Hematopoietic multipotent progenitor cell treated with erythropoietin and hydrocortisone succinate and interleukin-3 and kit ligand, for 6 days (in vitro differentiated cells): ENCODE results near the gene MAPT.
"Not testable (repeated sequence)": the region's sequence is repeated elsewhere in the genome, so short reads cannot be mapped to it uniquely, and the experiment has no call there.

Experiments
- DNase-seq: peaks from one replicate; pipeline ENCODE4 v3.0.0-alpha.2; 2015

The MAPT gene

DNA sequence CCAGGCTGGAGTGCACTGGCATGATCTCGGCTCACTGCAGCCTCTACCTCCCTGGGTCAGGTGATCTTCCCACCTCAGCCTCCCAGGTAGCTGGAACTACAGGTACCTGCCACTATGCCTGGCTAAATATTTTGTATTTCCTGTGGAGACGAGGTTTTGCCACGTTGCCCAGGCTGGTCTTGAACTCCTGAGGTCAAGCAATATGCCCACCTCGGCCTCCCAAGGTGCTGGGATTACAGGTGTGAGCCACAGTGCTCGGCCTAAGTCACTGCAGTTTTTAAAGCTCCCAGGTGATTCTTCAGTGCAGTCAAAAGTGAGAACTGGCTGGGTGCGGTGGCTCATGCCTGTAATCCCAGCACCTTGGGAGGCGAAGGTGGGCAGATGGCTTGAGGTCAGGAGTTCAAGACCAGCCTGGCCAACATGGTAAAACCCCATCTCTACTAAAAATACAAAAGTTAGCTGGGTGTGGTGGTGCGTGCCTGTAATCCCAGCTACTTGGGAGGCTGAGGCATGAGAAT lies 125.1 kb downstream of the MAPT start:
- not testable (repeated sequence) for DNase-seq

GRCh38 chr17:46020023-46020761 lies 125.8 kb downstream of the MAPT start:
- DNase-seq, result no peak

GRCh38 chr17:46020998-46021397 lies 126.6 kb downstream of the MAPT start:
- no peak for DNase-seq

DNA sequence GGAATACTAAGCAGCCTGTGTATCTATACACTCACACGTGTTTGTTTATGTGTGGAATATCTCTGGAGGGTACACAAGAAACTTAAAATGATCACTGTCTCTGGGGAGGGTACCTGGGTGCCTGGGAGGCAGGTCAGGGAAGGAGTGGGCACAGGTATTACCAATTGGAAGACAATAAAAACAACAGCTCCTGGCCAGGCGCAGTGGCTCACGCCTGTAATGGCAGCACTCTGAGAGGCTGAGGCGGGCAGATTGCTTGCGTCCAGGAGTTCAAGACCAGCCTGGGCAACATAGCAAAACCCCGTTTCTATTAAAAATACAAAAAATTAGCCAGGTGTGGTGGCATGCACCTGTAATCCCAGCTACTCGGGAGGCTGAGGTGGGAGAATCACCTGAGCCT lies 129.0 kb downstream of the MAPT start:
- not testable (repeated sequence) for DNase-seq

DNA sequence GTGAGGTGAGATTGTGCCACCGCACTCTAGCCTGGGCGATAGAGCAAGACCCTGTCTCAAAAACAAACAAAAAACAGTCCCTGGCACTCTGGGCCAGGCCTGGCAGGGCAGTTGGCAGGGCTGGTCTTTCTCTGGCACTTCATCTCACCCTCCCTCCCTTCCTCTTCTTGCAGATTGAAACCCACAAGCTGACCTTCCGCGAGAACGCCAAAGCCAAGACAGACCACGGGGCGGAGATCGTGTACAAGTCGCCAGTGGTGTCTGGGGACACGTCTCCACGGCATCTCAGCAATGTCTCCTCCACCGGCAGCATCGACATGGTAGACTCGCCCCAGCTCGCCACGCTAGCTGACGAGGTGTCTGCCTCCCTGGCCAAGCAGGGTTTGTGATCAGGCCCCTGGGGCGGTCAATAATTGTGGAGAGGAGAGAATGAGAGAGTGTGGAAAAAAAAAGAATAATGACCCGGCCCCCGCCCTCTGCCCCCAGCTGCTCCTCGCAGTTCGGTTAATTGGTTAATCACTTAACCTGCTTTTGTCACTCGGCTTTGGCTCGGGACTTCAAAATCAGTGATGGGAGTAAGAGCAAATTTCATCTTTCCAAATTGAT lies 129.5 kb downstream of the MAPT start:
- no peak for DNase-seq

- no peak for DNase-seq
These were observed 130.2 kb downstream of the MAPT start for GRCh38 chr17:46024590-46024989.

DNA sequence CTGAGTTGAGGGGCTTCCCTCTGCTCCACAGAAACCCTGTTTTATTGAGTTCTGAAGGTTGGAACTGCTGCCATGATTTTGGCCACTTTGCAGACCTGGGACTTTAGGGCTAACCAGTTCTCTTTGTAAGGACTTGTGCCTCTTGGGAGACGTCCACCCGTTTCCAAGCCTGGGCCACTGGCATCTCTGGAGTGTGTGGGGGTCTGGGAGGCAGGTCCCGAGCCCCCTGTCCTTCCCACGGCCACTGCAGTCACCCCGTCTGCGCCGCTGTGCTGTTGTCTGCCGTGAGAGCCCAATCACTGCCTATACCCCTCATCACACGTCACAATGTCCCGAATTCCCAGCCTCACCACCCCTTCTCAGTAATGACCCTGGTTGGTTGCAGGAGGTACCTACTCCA lies 130.7 kb downstream of the MAPT start:
- DNase-seq, result no peak

DNA sequence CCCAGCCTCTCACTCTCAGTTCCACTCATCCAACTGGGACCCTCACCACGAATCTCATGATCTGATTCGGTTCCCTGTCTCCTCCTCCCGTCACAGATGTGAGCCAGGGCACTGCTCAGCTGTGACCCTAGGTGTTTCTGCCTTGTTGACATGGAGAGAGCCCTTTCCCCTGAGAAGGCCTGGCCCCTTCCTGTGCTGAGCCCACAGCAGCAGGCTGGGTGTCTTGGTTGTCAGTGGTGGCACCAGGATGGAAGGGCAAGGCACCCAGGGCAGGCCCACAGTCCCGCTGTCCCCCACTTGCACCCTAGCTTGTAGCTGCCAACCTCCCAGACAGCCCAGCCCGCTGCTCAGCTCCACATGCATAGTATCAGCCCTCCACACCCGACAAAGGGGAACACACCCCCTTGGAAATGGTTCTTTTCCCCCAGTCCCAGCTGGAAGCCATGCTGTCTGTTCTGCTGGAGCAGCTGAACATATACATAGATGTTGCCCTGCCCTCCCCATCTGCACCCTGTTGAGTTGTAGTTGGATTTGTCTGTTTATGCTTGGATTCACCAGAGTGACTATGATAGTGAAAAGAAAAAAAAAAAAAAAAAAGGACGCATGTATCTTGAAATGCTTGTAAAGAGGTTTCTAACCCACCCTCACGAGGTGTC lies 131.3 kb downstream of the MAPT start:
- DNase-seq, result no peak

GRCh38 chr17:46026166-46027047 lies 132.1 kb downstream of the MAPT start:
- no peak for DNase-seq

- DNase-seq, result no peak
These were observed 133.0 kb downstream of the MAPT start for GRCh38 chr17:46027048-46027975.

- no peak for DNase-seq
These were observed 133.6 kb downstream of the MAPT start for GRCh38 chr17:46027976-46028325.

DNA sequence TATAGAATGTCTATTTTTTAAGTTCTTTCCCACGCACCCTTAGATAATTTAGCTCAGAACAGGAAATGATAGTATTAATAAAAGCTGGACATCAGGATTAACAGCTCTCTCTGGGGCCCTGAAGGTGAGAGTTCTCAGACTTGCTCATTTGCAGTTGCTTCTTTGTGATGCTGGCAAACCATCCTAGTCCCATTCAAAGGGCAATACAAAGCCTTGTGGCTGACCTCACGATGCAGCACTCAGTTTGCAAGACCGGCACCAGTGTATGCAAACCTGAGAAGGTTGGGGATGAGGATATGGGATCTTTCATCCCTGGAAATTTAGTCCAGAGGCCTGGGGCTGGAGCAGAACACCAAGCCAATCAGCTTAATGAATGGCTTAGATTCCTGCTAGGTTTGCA lies 134.0 kb downstream of the MAPT start:
- no peak for DNase-seq

DNA sequence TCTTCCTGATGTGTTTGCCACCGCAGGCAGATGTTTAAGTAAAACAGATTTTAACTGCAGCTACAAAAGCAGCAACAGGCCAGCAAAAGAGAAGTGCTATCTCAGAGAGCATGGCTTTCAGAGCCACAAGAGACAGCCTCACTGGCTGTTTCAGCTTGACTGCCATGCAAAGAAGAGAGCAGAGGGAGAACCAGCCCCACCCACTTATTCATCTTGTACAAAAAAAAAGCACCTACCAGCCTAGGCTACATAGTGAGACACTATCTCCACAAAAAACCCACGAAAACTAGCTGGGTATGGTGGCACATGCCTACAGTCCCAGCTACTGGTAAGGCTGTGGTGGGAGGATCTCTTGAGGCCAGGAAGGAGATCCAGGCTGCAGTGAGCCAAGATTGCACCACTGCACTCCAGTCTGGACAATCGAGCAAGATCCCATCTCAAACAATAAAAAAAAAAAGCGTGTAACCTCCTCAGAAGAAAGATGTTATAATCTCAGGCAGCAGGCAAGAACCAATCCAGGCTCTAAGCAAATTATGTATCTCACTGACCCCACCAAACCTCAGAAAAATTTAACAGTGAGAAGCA lies 134.7 kb downstream of the MAPT start:
- peak; percentile 41 for DNase-seq

DNA sequence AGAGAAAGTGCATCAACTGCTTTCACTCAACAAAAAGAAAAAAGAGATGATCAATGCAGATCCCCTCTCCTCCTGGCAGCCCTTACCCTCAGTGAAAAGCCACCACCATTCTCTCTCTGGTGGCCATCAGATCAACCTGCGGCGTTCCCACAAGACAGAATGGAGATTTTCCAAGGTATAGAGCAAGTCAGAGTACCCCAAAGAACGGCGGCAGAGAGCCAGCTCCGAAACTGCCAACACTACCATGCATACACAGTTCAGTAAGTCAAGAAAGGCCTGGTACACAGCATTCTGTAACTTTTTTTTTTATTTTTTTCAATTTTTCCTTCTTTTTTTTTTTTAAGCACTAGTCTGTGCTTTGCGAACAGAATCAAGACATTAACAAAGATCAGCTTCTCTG lies 135.3 kb downstream of the MAPT start:
- no peak for DNase-seq

- no peak for DNase-seq
These were observed 136.4 kb downstream of the MAPT start for GRCh38 chr17:46030752-46031151.

GRCh38 chr17:46031440-46031839 lies 137.1 kb downstream of the MAPT start:
- DNase-seq, result no peak

- DNase-seq, result no peak
These were observed 137.6 kb downstream of the MAPT start for GRCh38 chr17:46031920-46032319.

- DNase-seq, result no peak
These were observed 138.6 kb downstream of the MAPT start for GRCh38 chr17:46032909-46033308.

GRCh38 chr17:46033392-46033791 lies 139.0 kb downstream of the MAPT start:
- no peak for DNase-seq

- no peak for DNase-seq
These were observed 140.9 kb downstream of the MAPT start for GRCh38 chr17:46035112-46035818.

DNA sequence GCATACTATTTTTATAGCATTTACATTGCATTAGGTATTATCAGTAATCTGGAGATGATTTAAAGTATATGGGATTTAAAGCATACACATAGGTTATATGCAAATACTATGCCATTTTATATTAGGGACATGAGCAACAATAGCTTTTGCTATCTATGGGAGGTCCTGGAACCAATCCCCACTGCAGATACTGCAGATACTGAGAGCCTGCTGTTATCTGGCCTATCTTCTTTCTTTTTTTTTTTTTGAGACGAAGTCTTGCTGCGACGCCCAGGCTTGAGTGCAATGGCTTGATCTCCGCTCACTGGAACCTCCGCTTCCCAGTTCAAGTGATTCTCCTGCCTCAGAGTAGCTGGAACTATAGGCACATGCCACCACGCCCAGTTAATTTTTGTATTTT lies 142.1 kb downstream of the MAPT start:
- DNase-seq, result no peak
